Measurements from ENCODE around the gene ZNF75A. TPM values are rescaled to one million over a fixed set of nuclear protein-coding genes. Genes with fewer than 3 reads are reported as not detected.
A peak's percentile ranks its signal among the peaks of the same experiment; 100 is the strongest.

The ZNF75A gene
- total and polyA plus RNA-seq, 9 of the 15 experiments (the other 6 are each of a cell fraction or from before 2014, with no cell fraction given) = 7.2 to 24.5 (median 17.1) TPM

DNA sequence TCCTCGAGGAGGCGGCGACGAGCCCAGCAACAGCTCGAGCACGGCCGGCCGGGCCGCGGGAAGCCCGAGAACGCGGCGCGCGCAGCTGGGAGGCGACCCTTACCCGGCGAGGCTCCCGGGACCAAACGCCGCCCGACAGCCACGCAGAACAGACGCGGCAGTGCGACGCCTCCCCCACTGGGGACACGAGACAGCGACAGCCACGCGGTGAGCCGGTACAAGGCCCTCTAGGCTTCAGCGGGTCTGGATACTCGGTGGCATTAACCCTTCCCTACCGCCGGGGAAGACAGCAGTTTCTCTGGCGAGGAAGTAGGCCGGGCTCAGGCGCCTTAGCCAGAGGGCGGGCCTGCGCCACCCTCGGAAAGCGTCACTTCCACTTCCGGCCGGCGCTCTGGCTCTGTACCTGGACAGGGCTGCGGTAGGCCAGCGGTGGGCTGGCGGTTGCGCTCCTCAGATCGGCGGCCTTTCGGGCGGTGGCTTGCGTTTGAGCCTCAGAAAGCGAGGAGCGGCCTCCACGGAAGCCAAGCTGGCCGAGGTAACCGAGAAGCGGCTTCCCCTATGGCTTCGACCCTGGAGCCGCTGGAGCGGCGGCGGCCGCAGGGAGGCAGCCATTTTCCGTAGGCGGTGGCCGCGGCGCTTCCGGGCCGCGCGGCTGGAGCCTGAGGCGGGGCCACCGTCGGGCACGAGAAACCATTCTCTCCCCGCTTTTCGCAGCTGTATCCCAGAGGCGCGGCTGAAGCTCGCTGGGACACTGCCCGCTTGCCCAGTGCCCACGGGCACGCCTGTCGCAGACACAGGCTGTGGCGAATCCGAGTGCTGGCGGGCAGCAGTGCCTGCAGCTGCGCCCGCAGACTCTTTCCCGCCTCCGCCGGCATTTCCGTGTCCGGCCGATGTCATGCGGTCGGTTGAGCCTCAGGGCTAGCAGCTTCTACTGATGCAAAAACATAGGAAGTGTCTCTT, at the start of gene ZNF75A, which contains the start of gene TIGD7 (continued):
- TF ChIP-seq, protein P1, sequence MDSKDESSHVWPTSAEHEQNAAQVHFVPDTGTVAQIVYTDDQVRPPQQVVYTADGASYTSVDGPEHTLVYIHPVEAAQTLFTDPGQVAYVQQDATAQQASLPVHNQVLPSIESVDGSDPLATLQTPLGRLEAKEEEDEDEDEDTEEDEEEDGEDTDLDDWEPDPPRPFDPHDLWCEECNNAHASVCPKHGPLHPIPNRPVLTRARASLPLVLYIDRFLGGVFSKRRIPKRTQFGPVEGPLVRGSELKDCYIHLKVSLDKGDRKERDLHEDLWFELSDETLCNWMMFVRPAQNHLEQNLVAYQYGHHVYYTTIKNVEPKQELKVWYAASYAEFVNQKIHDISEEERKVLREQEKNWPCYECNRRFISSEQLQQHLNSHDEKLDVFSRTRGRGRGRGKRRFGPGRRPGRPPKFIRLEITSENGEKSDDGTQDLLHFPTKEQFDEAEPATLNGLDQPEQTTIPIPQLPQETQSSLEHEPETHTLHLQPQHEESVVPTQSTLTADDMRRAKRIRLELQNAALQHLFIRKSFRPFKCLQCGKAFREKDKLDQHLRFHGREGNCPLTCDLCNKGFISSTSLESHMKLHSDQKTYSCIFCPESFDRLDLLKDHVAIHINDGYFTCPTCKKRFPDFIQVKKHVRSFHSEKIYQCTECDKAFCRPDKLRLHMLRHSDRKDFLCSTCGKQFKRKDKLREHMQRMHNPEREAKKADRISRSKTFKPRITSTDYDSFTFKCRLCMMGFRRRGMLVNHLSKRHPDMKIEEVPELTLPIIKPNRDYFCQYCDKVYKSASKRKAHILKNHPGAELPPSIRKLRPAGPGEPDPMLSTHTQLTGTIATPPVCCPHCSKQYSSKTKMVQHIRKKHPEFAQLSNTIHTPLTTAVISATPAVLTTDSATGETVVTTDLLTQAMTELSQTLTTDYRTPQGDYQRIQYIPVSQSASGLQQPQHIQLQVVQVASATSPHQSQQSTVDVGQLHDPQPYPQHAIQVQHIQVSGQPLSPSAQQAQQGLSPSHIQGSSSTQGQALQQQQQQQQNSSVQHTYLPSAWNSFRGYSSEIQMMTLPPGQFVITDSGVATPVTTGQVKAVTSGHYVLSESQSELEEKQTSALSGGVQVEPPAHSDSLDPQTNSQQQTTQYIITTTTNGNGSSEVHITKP (IDR thresholded peaks at IDR 0.05; ENCODE audit: partially characterized antibody) = peak; percentile 4
- TF ChIP-seq POLR3A (IDR thresholded peaks at IDR 0.05; ENCODE audit: borderline replicate concordance, extremely low read depth, insufficient read depth, insufficient read length) (no peak), PML (IDR thresholded peaks at IDR 0.05; ENCODE audit: low read length) (peak; percentile 63), NCOA6 (IDR thresholded peaks at IDR 0.05) (no peak; the same call in 1 of the 2 replicates), ZNF384 (IDR thresholded peaks at IDR 0.05; ENCODE audit: low read depth, low read length) (no peak), ETS1 (conservative IDR thresholded peaks at IDR 0.05; ENCODE audit: control insufficient read depth, low read depth, low read length) (0 out of 2 replicates have a peak, but pooled peaks have one; percentile 37), ZC3H11A (IDR thresholded peaks at IDR 0.05; ENCODE audit: low read depth, low read length) (no peak), EZH2 (IDR thresholded peaks at IDR 0.05; ENCODE audit: borderline replicate concordance, low read depth, low read length) (no peak), ZNF696 (CRISPR knock-in tag; conservative IDR thresholded peaks at IDR 0.05) (no peak), FUS (optimal IDR thresholded peaks at IDR 0.05; ENCODE audit: low read depth, low read length) (no peak), ZSCAN32 (CRISPR knock-in tag; IDR thresholded peaks at IDR 0.05) (no peak), RNF219 (CRISPR knock-in tag; IDR thresholded peaks at IDR 0.05) (no peak), DACH1 (IDR thresholded peaks at IDR 0.05; ENCODE audit: partially characterized antibody) (no peak), MCM5 (IDR thresholded peaks at IDR 0.05; ENCODE audit: low read depth) (no peak), DMBX1 (CRISPR knock-in tag; IDR thresholded peaks at IDR 0.05; ENCODE audit: borderline replicate concordance) (0 out of 2 replicates have a peak, but pooled peaks have one; percentile 29), NEUROD1 (IDR thresholded peaks at IDR 0.05; ENCODE audit: borderline replicate concordance, low read depth, low read length, partially characterized antibody) (no peak)
- TF ChIP-seq, protein P2, sequence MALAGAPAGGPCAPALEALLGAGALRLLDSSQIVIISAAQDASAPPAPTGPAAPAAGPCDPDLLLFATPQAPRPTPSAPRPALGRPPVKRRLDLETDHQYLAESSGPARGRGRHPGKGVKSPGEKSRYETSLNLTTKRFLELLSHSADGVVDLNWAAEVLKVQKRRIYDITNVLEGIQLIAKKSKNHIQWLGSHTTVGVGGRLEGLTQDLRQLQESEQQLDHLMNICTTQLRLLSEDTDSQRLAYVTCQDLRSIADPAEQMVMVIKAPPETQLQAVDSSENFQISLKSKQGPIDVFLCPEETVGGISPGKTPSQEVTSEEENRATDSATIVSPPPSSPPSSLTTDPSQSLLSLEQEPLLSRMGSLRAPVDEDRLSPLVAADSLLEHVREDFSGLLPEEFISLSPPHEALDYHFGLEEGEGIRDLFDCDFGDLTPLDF (CRISPR knock-in tag; IDR thresholded peaks at IDR 0.05) = peak; percentile 64; the same call in 1 of the 2 replicates
